Adrenal gland (tissue), 12 donors: Measurements from ENCODE around the gene SIL1. TPM values are rescaled to one million over a fixed set of nuclear protein-coding genes. Genes with fewer than 3 reads are reported as not detected.

ENCODE experiments used
- DNase-seq, 7 donors: peaks; one replicate each; pipeline ENCODE4 v3.0.0-alpha.2; 2019 to 2020
- H3K27ac ChIP-seq, 5 donors: fragments of 200-600 bp; sonication (generic) in 4 of 5; 1 replicate in 3 of 5; 2 replicates in 2 of 5; pipeline versions ENCODE4 v1.5.1 to v1.8.0; 2016 to 2020; ENCODE audit warnings: mild to moderate bottlenecking in 1 of 5
- H3K27me3 ChIP-seq: fragments of 200-600 bp; 2 replicates; pipeline ENCODE4 v1.8.0; 2021
- H3K36me3 ChIP-seq, 2 donors: fragments of 200-600 bp; replicated peaks in 1 of 2; 1 replicate in 1 of 2; 2 replicates in 1 of 2; pipeline versions ENCODE4 v1.5.1 to v1.8.0; 2018 to 2022
- H3K4me1 ChIP-seq, 2 donors: fragments of 200-600 bp; replicated peaks in 1 of 2; 1 replicate in 1 of 2; 2 replicates in 1 of 2; pipeline versions ENCODE4 v1.5.1 to v1.8.0; 2018 to 2021
- H3K4me3 ChIP-seq, 4 donors: fragments of 200-600 bp; sonication (generic) in 3 of 4; one replicate each; pipeline ENCODE4 v1.5.1; 2016 to 2018
- H3K9me3 ChIP-seq, 3 donors: fragments of 200-600 bp; sonication (generic) in 1 of 3; replicated peaks in 1 of 3; 1 replicate in 2 of 3; 2 replicates in 1 of 3; pipeline versions ENCODE4 v1.5.1 to v1.8.0; 2016 to 2021
- POLR2A ChIP-seq, 2 donors: fragments of 450-650 bp; IDR thresholded peaks; one replicate each; pipeline ENCODE4 v1.6.1; 2017; ENCODE audit warnings: antibody characterized with exemption in 2 of 2, mild to moderate bottlenecking in 2 of 2, moderate library complexity in 1 of 2
- whole genome bisulfite sequencing, 4 donors: extraction: QIAGEN DNeasy Blood & Tissue Kit in 2 of 4; methylation state at CpG; one replicate each; pipeline versions ENCODE4 v1.1.5 to v1.1.7; 2013 to 2017; 5-methylcytosine and 5-hydroxymethylcytosine counted together
- intact Hi-C, 2 donors: fragments of 100-400 bp; cut with DNase I; formaldehyde crosslinking; loops; one replicate each; pipeline versions ENCODE4 v1.14.1 to v1.15.0; 2022 to 2023
- polyA plus RNA-seq, 3 donors: library from polyadenylated mRNA; stranded (reverse); fragments of 200-250 nt in 2 of 3; fragments of 350-450 nt in 1 of 3; fragmentation: Illumina TruSeq in 1 of 3; extraction: RNeasy Lipid Tissue Mini Kit (QIAGEN cat#74804) in 1 of 3; gene quantifications; one replicate each; pipeline ENCODE4 v1.2.3, GENCODE V29; 2013 to 2014
- total RNA-seq, 9 donors: library from RNA; depleted of rRNA in 4 of 9; stranded (reverse); fragments of >200 nt in 4 of 9; fragments of 120-200 nt in 1 of 9; fragmentation: NEBNext Ultra II Directional in 1 of 9; extraction: Animal tissue kit (Norgen Biotek cat#: 25700) in 1 of 9; gene quantifications; one replicate each; pipeline versions ENCODE4 v1.1.0 to v1.2.4, GENCODE V29; 2013 to 2023
- TF ChIP-seq, protein P1 (sequence below), 6 experiments: fragments of 450-650 bp in 4 of 6; fragments of 200-600 bp in 2 of 6; sonication (generic) in 1 of 6; IDR thresholded peaks; 1 replicate in 5 of 6; 2 replicates in 1 of 6; pipeline versions ENCODE4 v1.5.1 to v1.8.0; 2016 to 2021; ENCODE audit warnings: antibody characterized with exemption in 6 of 6, mild to moderate bottlenecking in 2 of 6, moderate library complexity in 1 of 6
- donor health status: healthy with polysubstance abuse.
- donor health status: Bipolar disorder and iron deficiency.
- donor health status: DM: yes; HTN: yes; CAD: no.
- donor health status: DM: no; HTN: no; CAD: no.
- donor health status: DM: no; HTN: no; CAD: no.
- donor health status: DM: yes; HTN: yes; CAD: no.

Gene SIL1
- total and polyA plus RNA-seq, 12 donors: 81.9 to 313 (median 142) TPM

DNA sequence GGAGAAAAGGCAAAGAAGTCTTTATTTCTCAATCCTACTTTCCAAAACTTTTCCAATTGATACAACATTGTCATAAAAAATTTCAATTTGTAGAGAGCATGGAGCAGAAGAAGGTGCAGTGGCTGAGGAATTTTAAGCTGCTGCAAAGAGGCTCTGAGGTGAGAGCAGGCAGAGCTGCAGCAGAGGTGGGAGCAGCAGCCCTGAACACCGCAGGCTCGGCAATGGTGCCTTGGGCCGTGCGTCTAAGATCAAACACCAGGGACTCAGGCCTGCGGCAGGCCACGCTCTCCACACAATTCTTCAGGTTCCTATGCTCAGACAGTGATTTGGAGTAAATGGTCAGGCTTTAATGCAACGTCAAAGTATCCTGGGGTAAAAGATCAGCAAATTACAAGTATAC is 46.3 kb downstream of the SIL1 start:
- H3K36me3 ChIP-seq: no peaks in the 10 kb centered on the region
- no peaks in the 10 kb centered on the region for H3K27me3 ChIP-seq
- peak in 1 of 7 donors; percentile 28 for DNase-seq
- H3K9me3 ChIP-seq: no peaks in the 10 kb centered on the region
- peaks cover 25 to 65% of the 10 kb centered on the region in 2 donors for H3K4me1 ChIP-seq
- TF ChIP-seq, protein P1, sequence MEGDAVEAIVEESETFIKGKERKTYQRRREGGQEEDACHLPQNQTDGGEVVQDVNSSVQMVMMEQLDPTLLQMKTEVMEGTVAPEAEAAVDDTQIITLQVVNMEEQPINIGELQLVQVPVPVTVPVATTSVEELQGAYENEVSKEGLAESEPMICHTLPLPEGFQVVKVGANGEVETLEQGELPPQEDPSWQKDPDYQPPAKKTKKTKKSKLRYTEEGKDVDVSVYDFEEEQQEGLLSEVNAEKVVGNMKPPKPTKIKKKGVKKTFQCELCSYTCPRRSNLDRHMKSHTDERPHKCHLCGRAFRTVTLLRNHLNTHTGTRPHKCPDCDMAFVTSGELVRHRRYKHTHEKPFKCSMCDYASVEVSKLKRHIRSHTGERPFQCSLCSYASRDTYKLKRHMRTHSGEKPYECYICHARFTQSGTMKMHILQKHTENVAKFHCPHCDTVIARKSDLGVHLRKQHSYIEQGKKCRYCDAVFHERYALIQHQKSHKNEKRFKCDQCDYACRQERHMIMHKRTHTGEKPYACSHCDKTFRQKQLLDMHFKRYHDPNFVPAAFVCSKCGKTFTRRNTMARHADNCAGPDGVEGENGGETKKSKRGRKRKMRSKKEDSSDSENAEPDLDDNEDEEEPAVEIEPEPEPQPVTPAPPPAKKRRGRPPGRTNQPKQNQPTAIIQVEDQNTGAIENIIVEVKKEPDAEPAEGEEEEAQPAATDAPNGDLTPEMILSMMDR (IDR thresholded peaks at IDR 0.05): no peak
- no peak for TF ChIP-seq POLR2A (IDR thresholded peaks at IDR 0.05)
- intact Hi-C loops: no loop called here
- WGBS, 4 donors: 89 to 94% (median 91%) methylated on average over 7 of the region's 7 CpGs
- H3K27ac ChIP-seq: no peak overlapping the region
- H3K4me3 ChIP-seq: no peak overlapping the region

DNA sequence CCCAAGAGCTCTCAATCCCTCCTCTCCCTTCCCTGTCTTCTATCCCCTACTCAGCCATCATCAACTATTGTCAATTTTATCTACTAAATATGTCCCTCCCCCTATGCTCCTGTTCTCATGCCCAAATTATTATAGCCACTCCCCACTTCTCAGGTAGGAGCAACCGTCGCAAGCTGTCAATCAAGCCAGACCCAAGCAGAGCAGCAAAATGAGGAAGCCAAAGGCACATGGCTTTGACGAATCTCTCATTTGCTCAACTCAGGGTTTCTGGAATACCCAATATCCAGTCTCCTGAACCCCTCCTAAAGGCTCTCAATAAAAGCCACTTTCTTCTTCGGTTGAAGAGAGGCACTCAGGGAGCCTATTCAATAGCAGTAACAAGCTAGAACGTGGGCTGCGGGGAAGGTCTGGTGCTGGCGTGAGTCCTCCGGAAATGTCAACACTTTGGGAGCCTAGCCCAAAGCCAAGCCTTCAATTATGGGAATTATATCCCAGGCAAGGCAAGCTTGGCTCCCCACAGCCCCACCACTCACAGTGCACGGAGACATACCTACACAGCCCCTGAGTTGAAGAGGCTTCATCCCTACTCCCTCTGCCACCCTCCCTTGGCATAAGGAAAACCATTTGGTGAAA is 47.7 kb downstream of the SIL1 start:
- H3K4me3 ChIP-seq: no peak overlapping the region
- peak overlapping the region in 4 of 5 donors; percentile 33 to 71 (median 53) for H3K27ac ChIP-seq
- no peaks in the 10 kb centered on the region for H3K36me3 ChIP-seq
- intact Hi-C loops: no loop called here
- TF ChIP-seq POLR2A (IDR thresholded peaks at IDR 0.05): no peak
- TF ChIP-seq, protein P1 (IDR thresholded peaks at IDR 0.05): no peak
- peak in 1 of 7 donors; percentile 35 for DNase-seq
- peaks cover 25 to 64% of the 10 kb centered on the region in 2 donors for H3K4me1 ChIP-seq
- whole genome bisulfite sequencing, 4 donors: 86 to 93% (median 90%) methylated on average over 5 to 9 of the region's 9 CpGs
- no peaks in the 10 kb centered on the region for H3K27me3 ChIP-seq
- no peaks in the 10 kb centered on the region for H3K9me3 ChIP-seq

DNA sequence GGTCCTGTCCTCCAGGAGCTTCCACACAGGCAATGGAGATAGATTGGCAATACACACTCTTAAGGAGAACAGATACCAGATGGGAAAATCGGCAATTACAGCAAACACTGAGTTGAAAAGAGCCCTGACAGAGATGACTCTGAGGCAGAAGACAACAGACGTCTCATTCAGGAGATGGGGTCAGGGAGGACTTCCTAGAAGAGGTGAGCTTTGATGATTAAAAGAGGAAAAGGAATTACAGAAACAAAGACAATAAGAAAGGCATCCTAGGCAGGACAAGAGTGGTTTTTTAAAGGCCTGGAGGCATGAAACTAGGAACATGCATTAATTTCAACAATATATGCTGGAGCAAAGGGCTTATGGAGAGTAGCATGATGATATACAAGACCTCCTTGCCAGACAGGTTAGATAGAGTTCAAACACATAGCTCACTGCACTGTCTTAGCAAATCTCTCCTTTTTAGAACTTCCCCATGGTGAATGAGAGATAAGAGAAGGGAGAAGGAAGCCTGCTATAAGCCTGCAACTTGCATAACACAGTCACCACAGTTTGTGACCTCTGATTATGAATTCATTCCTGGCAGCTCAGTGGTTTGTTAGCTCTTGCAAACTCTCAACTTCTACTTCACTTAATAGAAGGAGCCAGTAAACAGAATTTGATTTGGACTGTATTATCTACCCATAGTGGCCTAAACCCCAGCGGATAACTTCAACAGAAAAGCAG is 48.5 kb downstream of the SIL1 start:
- Histone ChIP-seq H3K4me1 (peaks cover 25 to 63% of the 10 kb centered on the region in 2 donors), H3K27me3 (no peaks in the 10 kb centered on the region), H3K36me3 (no peaks in the 10 kb centered on the region), H3K9me3 (no peaks in the 10 kb centered on the region), H3K27ac (peak overlapping the region in 4 of 5 donors; percentile 33 to 71 (median 53)), H3K4me3 (no peak overlapping the region)
- WGBS, 4 donors: 51 to 72% (median 61%) methylated on average over 3 of the region's 3 CpGs
- TF ChIP-seq, protein P1 (IDR thresholded peaks at IDR 0.05): no peak
- TF ChIP-seq POLR2A (IDR thresholded peaks at IDR 0.05): no peak
- intact Hi-C loops: no loop called here
- peak in 5 of 7 donors; percentile 34 to 55 (median 49) for DNase-seq

DNA sequence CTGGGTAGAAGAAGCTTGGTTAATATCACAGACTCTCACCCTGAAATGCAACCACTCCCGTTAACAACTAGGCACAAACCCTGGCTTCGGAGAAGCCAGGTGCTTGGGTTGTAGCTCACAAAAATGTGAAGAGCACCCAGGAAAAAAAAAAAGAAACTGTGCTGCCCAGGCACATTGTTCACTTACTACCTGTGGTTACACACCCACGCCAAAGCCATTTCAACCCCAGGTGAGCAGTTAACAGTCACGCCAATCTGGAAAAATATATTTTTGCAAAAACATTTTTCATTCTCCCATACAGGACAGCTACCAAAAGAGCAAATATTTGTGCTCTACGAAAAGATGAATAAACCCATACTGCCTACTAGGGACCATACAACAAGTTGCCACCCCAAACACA is 49.2 kb downstream of the SIL1 start:
- DNase-seq: peak in 1 of 7 donors; percentile 14
- WGBS, 4 donors: 84 to 87% (median 85%) methylated on average over 5 of the region's 5 CpGs
- H3K4me1 ChIP-seq: peaks cover 22 to 57% of the 10 kb centered on the region in 2 donors
- peak overlapping the region in 2 of 5 donors; percentile 65 to 71 for H3K27ac ChIP-seq
- H3K27me3 ChIP-seq: no peaks in the 10 kb centered on the region
- no peaks in the 10 kb centered on the region for H3K9me3 ChIP-seq
- H3K36me3 ChIP-seq: no peaks in the 10 kb centered on the region
- intact Hi-C loops: no loop called here
- TF ChIP-seq, protein P1 (IDR thresholded peaks at IDR 0.05): no peak
- no peak for TF ChIP-seq POLR2A (IDR thresholded peaks at IDR 0.05)
- H3K4me3 ChIP-seq: no peak overlapping the region
